Measurements from ENCODE around the gene NID1.
A peak's percentile ranks its signal among the peaks of the same experiment; 100 is the strongest.

NID1 gene

DNA sequence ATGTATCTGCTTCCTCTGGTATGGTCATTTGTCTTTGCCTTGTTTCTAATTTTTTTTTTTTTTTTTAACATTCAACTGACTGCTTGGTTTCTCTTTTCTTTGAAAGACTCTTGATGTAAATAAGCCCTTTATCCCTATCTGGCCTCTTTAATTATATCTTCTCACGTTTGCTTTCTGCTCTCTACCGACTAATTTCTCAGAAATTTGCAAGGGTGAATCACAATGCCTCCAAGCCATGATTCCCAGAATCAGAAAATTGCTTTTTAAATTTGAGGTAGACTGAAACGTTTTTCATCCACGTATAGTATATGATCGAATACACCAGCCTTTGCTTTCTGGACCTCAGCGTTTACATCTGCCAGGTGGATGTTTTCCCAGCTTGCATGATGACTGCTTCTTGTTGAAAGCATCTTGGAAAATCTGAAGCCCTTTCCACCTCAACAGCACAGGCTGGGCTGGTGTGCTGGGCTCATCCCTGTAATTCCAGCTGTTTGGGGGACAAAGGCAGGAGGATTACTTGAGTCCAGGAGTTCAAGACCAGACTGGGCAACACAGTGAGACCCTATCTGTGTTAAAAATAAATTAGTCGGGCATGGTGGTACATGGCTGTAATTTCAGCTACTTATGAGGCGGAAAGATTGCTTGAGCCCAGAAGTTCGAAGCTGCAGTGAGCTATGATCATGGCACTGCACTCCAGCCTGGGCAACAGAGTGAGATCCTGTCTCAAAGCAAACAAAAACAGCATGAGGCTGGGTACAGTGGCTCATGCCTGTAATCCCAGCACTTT, 42.4 kb upstream of the NID1 start:
- Histone ChIP-seq H3K79me2 (ENCODE audit: insufficient read depth, low read depth) (no peaks in the 10 kb centered on the region), H3K9ac (no peak overlapping the region), H3K4me1 (ENCODE audit: low read depth, poor library complexity, severe bottlenecking) (peaks cover 6% of the 10 kb centered on the region), H3K4me3 (IDR thresholded peaks at IDR 0.05; ENCODE audit: insufficient read depth, low read depth, low read length) (no peak overlapping the region), H3K4me2 (no peak overlapping the region), H3K36me3 (ENCODE audit: insufficient read depth) (no peaks in the 10 kb centered on the region), H2AFZ (ENCODE audit: low read depth) (no peak overlapping the region), H4K20me1 (ENCODE audit: insufficient read depth) (no peaks in the 10 kb centered on the region), H3K27ac (no peak overlapping the region), H3K27me3 (ENCODE audit: insufficient read depth, low read depth) (no peaks in the 10 kb centered on the region)
- TF ChIP-seq, protein P1, sequence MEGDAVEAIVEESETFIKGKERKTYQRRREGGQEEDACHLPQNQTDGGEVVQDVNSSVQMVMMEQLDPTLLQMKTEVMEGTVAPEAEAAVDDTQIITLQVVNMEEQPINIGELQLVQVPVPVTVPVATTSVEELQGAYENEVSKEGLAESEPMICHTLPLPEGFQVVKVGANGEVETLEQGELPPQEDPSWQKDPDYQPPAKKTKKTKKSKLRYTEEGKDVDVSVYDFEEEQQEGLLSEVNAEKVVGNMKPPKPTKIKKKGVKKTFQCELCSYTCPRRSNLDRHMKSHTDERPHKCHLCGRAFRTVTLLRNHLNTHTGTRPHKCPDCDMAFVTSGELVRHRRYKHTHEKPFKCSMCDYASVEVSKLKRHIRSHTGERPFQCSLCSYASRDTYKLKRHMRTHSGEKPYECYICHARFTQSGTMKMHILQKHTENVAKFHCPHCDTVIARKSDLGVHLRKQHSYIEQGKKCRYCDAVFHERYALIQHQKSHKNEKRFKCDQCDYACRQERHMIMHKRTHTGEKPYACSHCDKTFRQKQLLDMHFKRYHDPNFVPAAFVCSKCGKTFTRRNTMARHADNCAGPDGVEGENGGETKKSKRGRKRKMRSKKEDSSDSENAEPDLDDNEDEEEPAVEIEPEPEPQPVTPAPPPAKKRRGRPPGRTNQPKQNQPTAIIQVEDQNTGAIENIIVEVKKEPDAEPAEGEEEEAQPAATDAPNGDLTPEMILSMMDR (conservative IDR thresholded peaks at IDR 0.05; ENCODE audit: low read depth, low read length): no peak

- Histone ChIP-seq H3K4me3 (IDR thresholded peaks at IDR 0.05; ENCODE audit: insufficient read depth, low read depth, low read length) (no peak overlapping the region), H3K4me2 (no peak overlapping the region), H3K4me1 (ENCODE audit: low read depth, poor library complexity, severe bottlenecking) (peaks cover 6% of the 10 kb centered on the region), H4K20me1 (ENCODE audit: insufficient read depth) (no peaks in the 10 kb centered on the region), H3K27me3 (ENCODE audit: insufficient read depth, low read depth) (no peaks in the 10 kb centered on the region), H3K36me3 (ENCODE audit: insufficient read depth) (no peaks in the 10 kb centered on the region), H2AFZ (ENCODE audit: low read depth) (peak overlapping the region; percentile 43), H3K27ac (no peak overlapping the region), H3K9ac (no peak overlapping the region), H3K79me2 (ENCODE audit: insufficient read depth, low read depth) (no peaks in the 10 kb centered on the region)
- TF ChIP-seq, protein P1 (conservative IDR thresholded peaks at IDR 0.05; ENCODE audit: low read depth, low read length): peak; percentile 97
Measured at GRCh38 chr1:236103646-236104218, 38.8 kb upstream of the NID1 start.

GRCh38 chr1:236103059-236103458, 38.2 kb upstream of the NID1 start:
- Histone ChIP-seq H3K4me2 (no peak overlapping the region), H3K79me2 (ENCODE audit: insufficient read depth, low read depth) (no peaks in the 10 kb centered on the region), H4K20me1 (ENCODE audit: insufficient read depth) (no peaks in the 10 kb centered on the region), H3K27me3 (ENCODE audit: insufficient read depth, low read depth) (no peaks in the 10 kb centered on the region), H2AFZ (ENCODE audit: low read depth) (no peak overlapping the region), H3K27ac (no peak overlapping the region), H3K36me3 (ENCODE audit: insufficient read depth) (no peaks in the 10 kb centered on the region), H3K4me3 (IDR thresholded peaks at IDR 0.05; ENCODE audit: insufficient read depth, low read depth, low read length) (no peak overlapping the region), H3K4me1 (ENCODE audit: low read depth, poor library complexity, severe bottlenecking) (peaks cover 6% of the 10 kb centered on the region), H3K9ac (no peak overlapping the region)
- TF ChIP-seq, protein P1 (conservative IDR thresholded peaks at IDR 0.05; ENCODE audit: low read depth, low read length): no peak

DNA sequence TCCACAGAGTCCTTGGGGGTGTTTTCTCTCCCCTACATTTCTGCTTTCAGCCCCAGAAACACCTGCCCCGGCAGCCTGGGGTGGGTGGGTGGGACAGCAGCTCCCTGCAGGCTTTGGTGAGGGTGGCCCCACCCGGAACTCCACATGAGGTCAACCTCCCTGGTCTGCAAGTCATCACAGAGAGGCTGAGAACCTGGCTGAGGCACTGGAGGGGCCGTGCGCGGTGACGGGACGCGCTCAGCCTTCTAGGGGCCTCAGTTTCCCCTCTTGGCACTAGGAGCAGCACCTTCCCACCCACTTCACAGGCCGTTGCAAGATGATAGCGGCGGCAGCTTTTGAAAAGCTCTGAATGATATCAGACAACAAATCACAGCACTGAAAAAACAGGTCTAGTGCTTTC, 37.7 kb upstream of the NID1 start:
- Histone ChIP-seq H3K4me2 (no peak overlapping the region), H3K4me3 (IDR thresholded peaks at IDR 0.05; ENCODE audit: insufficient read depth, low read depth, low read length) (no peak overlapping the region)
- TF ChIP-seq, protein P1 (conservative IDR thresholded peaks at IDR 0.05; ENCODE audit: low read depth, low read length): no peak

More for the DNA sequence above, 37.7 kb upstream of the NID1 start:
- H3K36me3 ChIP-seq (ENCODE audit: insufficient read depth): no peaks in the 10 kb centered on the region
- H3K79me2 ChIP-seq (ENCODE audit: insufficient read depth, low read depth): no peaks in the 10 kb centered on the region
- no peaks in the 10 kb centered on the region for H4K20me1 ChIP-seq (ENCODE audit: insufficient read depth)
- H3K27me3 ChIP-seq (ENCODE audit: insufficient read depth, low read depth): no peaks in the 10 kb centered on the region
- H2AFZ ChIP-seq (ENCODE audit: low read depth): no peak overlapping the region
- H3K27ac ChIP-seq: no peak overlapping the region
- H3K9ac ChIP-seq: no peak overlapping the region
- peaks cover 6% of the 10 kb centered on the region for H3K4me1 ChIP-seq (ENCODE audit: low read depth, poor library complexity, severe bottlenecking)
